T-cell (primary cell): ENCODE results near the gene XKRX. TPM values are rescaled to one million over a fixed set of nuclear protein-coding genes. Genes with fewer than 3 reads are reported as not detected.

ENCODE experiments used
- total RNA-seq, 35 experiments: library from RNA in 6 of 35; stranded (reverse) in 6 of 35; fragments of 120-200 nt in 1 of 35; gene quantifications; one replicate each; pipeline versions ENCODE4 v1.2.1 to v1.2.4 and lab custom pipeline; 2013 to 2026

XKRX gene
- total RNA-seq, 5 donors from 2014 or later (not counting 1 experiment from before 2014, with no cell fraction given) = 0.53 to 4.8 (median 1.8) TPM

Other genes with a start within 250 kb of the XKRX start
- under 1 TPM in 4 of 5 donors, not detected in 1; 0.12 to 0.82 (median 0.29) TPM for gene SYTL4, start 196.8 kb downstream of the XKRX start, total RNA-seq
- gene CSTF2, start 108.5 kb downstream of the XKRX start, total RNA-seq = 10 to 100 TPM in 4 of 5 donors, 1 to 10 TPM in 1; 9.3 to 17.7 (median 15.0) TPM
- gene NOX1, start 54.6 kb downstream of the XKRX start, total RNA-seq = not detected
- not detected for gene ARL13A, start 40.8 kb upstream of the XKRX start, total RNA-seq
- 10 to 100 TPM; 34.7 to 45.8 (median 43.6) TPM for gene TRMT2B, start 123.2 kb upstream of the XKRX start, total RNA-seq
- gene TMEM35A, start 150.0 kb upstream of the XKRX start, total RNA-seq = not detected
- gene CENPI, start 169.3 kb upstream of the XKRX start, total RNA-seq = under 1 TPM; 0.42 to 0.95 (median 0.85) TPM